A549 (cell line): ENCODE measurements around the gene F8. TPM values are rescaled to one million over a fixed set of nuclear protein-coding genes. Genes with fewer than 3 reads are reported as not detected.

Experiments
- ATAC-seq, 2 experiments: fragments of 200-7000 bp in 1 of 2; fragments of >200 bp in 1 of 2; cut with Nextera tagmentation in 1 of 2; cut with Tn5 transposase in 1 of 2; 3 replicates each; pipeline versions ENCODE4 v1.8.0 to v1.9.1; 2018 to 2020; ENCODE audit warnings: mild to moderate bottlenecking in 1 of 2, moderate library complexity in 1 of 2
- CTCF ChIA-PET: fragments of 300-600 bp; sonication (Branson Sonifier 250); formaldehyde crosslinking; extraction: SDS; loops from one replicate; lab custom pipeline; 2021; ENCODE audit warnings: antibody characterized with exemption, inconsistent platforms; lab: Yijun Ruan, JAX
- POLR2A ChIA-PET: fragments of 350-600 bp; formaldehyde crosslinking; extraction: SDS; loops from one replicate; lab custom pipeline; 2021; ENCODE audit warnings: antibody characterized with exemption, inconsistent platforms; lab: Yijun Ruan, JAX
- DNase-seq, 2 experiments: peaks; one replicate each; pipeline versions ENCODE4 v3.0.0 to v3.0.0-alpha.2; 2011 to 2016; ENCODE audit warnings: low read depth in 1 of 2, low spot score in 1 of 2
- FAIRE-seq: peaks from 2 replicates; lab custom pipeline; 2011; peaks lifted over from hg19 to GRCh38; lab: Jason Lieb, UNC
- H3K27ac ChIP-seq, 2 experiments: fragments of >200 bp; sonication (Bioruptor Twin); formaldehyde crosslinking; 3 replicates each; pipeline ENCODE4 v1.5.1; 2016 to 2017
- H3K4me1 ChIP-seq: fragments of >200 bp; sonication (Bioruptor Twin); formaldehyde crosslinking; 3 replicates; pipeline ENCODE4 v1.6.1; 2016
- H3K4me2 ChIP-seq: fragments of >200 bp; sonication (Bioruptor Twin); formaldehyde crosslinking; 3 replicates; pipeline ENCODE4 v1.6.1; 2016
- H3K4me3 ChIP-seq: fragments of >200 bp; sonication (Bioruptor Twin); formaldehyde crosslinking; 3 replicates; pipeline ENCODE4 v1.5.1; 2016
- H3K9me3 ChIP-seq: fragments of >200 bp; sonication (Bioruptor Twin); formaldehyde crosslinking; 3 replicates; pipeline ENCODE4 v1.6.1; 2016
- BHLHE40 ChIP-seq: IDR thresholded peaks from 2 replicates; pipeline ENCODE4 v1.6.1; 2012; ENCODE audit warnings: low read depth, low read length, inconsistent platforms
- CBX8 ChIP-seq: fragments of 200-600 bp; sonication (generic); IDR thresholded peaks from 2 replicates; pipeline ENCODE4 v1.6.1; 2016
- CEBPB ChIP-seq, 2 experiments: fragments of >200 bp in 1 of 2; sonication (Bioruptor Twin) in 1 of 2; formaldehyde crosslinking in 1 of 2; IDR thresholded peaks; 2 replicates each; pipeline ENCODE4 v1.6.1; 2012 to 2016
- CHD2 ChIP-seq: fragments of 150-350 bp; IDR thresholded peaks from 2 replicates; pipeline ENCODE4 v1.6.1; 2014; ENCODE audit warnings: low read length; ENCODE audit not compliant: partially characterized antibody
- FOSB ChIP-seq: fragments of 250-450 bp; sonication (Bioruptor Pico); IDR thresholded peaks from 2 replicates; pipeline ENCODE4 v1.5.0; 2020; ENCODE audit warnings: mild to moderate bottlenecking, moderate library complexity
- GATA3 ChIP-seq: IDR thresholded peaks from 2 replicates; pipeline ENCODE4 v1.6.1; 2012; ENCODE audit warnings: borderline replicate concordance
- HDAC2 ChIP-seq: fragments of 200-600 bp; sonication (generic); IDR thresholded peaks from 2 replicates; pipeline ENCODE4 v1.6.1; 2016
- HEYL ChIP-seq: fragments of 250-450 bp; sonication (Bioruptor Pico); IDR thresholded peaks from 2 replicates; pipeline ENCODE4 v1.8.0; 2021; ENCODE audit warnings: mild to moderate bottlenecking, moderate library complexity
- HOXA7 ChIP-seq: fragments of 250-450 bp; sonication (Bioruptor Pico); IDR thresholded peaks from 2 replicates; pipeline ENCODE4 v1.5.0; 2020; ENCODE audit warnings: mild to moderate bottlenecking, moderate library complexity
- KDM1A ChIP-seq: fragments of 200-600 bp; sonication (generic); IDR thresholded peaks from 2 replicates; pipeline ENCODE4 v1.6.1; 2016; ENCODE audit warnings: low read depth, mild to moderate bottlenecking
- MAX ChIP-seq: IDR thresholded peaks from 2 replicates; pipeline ENCODE4 v1.6.1; 2012
- MAZ ChIP-seq: fragments of 150-350 bp; IDR thresholded peaks from 2 replicates; pipeline ENCODE4 v1.6.1; 2014; ENCODE audit warnings: antibody characterized with exemption, low read depth, low read length, borderline replicate concordance
- NR3C1 ChIP-seq: fragments of >200 bp; sonication (Bioruptor Twin); formaldehyde crosslinking; IDR thresholded peaks from 3 replicates; pipeline ENCODE4 v1.6.1; 2017
- POLR2A ChIP-seq: IDR thresholded peaks from 2 replicates; pipeline ENCODE4 v1.6.1; 2012; ENCODE audit warnings: mild to moderate bottlenecking, low read length
- RARB ChIP-seq: fragments of 250-450 bp; sonication (Bioruptor Pico); IDR thresholded peaks from 2 replicates; pipeline ENCODE4 v1.8.0; 2021; ENCODE audit warnings: mild to moderate bottlenecking, moderate library complexity
- RFX5 ChIP-seq: fragments of 450-650 bp; IDR thresholded peaks from 2 replicates; pipeline ENCODE4 v1.7.1; 2014; ENCODE audit warnings: antibody characterized with exemption, mild to moderate bottlenecking, moderate library complexity
- SMC3 ChIP-seq: fragments of >200 bp; sonication (Bioruptor Twin); formaldehyde crosslinking; IDR thresholded peaks from 3 replicates; pipeline ENCODE4 v1.6.1; 2018; ENCODE audit warnings: inconsistent platforms
- ZC3H11A ChIP-seq: fragments of 450-650 bp; IDR thresholded peaks from 2 replicates; pipeline ENCODE4 v1.6.1; 2014; ENCODE audit warnings: antibody characterized with exemption, mild to moderate bottlenecking
- WGBS: methylation state at CpG from one replicate; pipeline ENCODE4 v1.1.6; 2017; ENCODE audit errors: missing lambda C conversion rate; 5-methylcytosine and 5-hydroxymethylcytosine counted together
- polyA plus RNA-seq, 4 experiments: library from polyadenylated mRNA; depleted of rRNA in 3 of 4; stranded (reverse); fragments of >200 nt; fragmentation: RNase III in 1 of 4; extraction: RNeasy Plus Mini Kit Qiagen cat#74134 plus additional on column Dnase treatment in 1 of 4; gene quantifications; 2 replicates in 3 of 4; 3 replicates in 1 of 4; pipeline ENCODE4 v1.2.3, GENCODE V29; 2011 to 2017
- TF ChIP-seq, protein P1 (sequence below): fragments of 450-650 bp; IDR thresholded peaks from 2 replicates; pipeline ENCODE4 v1.6.1; 2014; ENCODE audit warnings: antibody characterized with exemption
- TF ChIP-seq, protein P2 (sequence below): IDR thresholded peaks from 2 replicates; pipeline ENCODE4 v1.6.1; 2012; ENCODE audit warnings: low read depth, borderline replicate concordance
- TF ChIP-seq, protein P3 (sequence below): IDR thresholded peaks from 2 replicates; pipeline ENCODE4 v1.6.1; 2012

Gene F8
- polyA plus RNA-seq, 2 of the 4 experiments (the other 2 are of a cell fraction) = 4.3 to 6.9 TPM

- Histone ChIP-seq H3K4me1 (peaks cover 17% of the 10 kb centered on the region), H3K27ac (peak within 1 kb of the TSS; percentile 66 to 85), H3K9me3 (0 out of 3 replicates have a peak, but pooled peaks cover 6% of the 10 kb centered on the region), H3K4me3 (peak within 1 kb of the TSS; percentile 59), H3K4me2 (peak within 1 kb of the TSS; percentile 88)
- DNase-seq (peak; percentile 68 to 73), FAIRE-seq (no peak), ATAC-seq (peak; percentile 97 to 99)
- POLR2A ChIA-PET = interaction anchor here (0.7 to 1.4 kb wide), 2 partner anchors 42 to 393 kb away, joined by 3 to 8 read pairs; partner anchors contain the start of gene DKC1
- CTCF ChIA-PET = interaction anchor here (0.7 to 1.5 kb wide), 2 partner anchors 19 to 55 kb away, joined by 3 to 5 read pairs; partner anchors contain the start of gene GAB3
- WGBS = 28% methylated on average over 3 of the region's 65 CpGs
- TF ChIP-seq MAX (peak; percentile 49), NR3C1 (no peak)
- TF ChIP-seq, protein P1, sequence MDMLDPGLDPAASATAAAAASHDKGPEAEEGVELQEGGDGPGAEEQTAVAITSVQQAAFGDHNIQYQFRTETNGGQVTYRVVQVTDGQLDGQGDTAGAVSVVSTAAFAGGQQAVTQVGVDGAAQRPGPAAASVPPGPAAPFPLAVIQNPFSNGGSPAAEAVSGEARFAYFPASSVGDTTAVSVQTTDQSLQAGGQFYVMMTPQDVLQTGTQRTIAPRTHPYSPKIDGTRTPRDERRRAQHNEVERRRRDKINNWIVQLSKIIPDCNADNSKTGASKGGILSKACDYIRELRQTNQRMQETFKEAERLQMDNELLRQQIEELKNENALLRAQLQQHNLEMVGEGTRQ = no peak
- TF ChIP-seq, protein P2, sequence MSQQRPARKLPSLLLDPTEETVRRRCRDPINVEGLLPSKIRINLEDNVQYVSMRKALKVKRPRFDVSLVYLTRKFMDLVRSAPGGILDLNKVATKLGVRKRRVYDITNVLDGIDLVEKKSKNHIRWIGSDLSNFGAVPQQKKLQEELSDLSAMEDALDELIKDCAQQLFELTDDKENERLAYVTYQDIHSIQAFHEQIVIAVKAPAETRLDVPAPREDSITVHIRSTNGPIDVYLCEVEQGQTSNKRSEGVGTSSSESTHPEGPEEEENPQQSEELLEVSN = peak; percentile 75; the same call in 1 of the 2 replicates
- TF ChIP-seq, all 56 proteins: peak for 2
Measured at GRCh38 chrX:154804957-154805695, 217.4 kb downstream of the F8 start, which contains the start of gene MPP1. Gene MPP1, minus strand, starts transcription at chrX:154805485. Its CDS starts 112 bp downstream, at chrX:154805373.

DNA sequence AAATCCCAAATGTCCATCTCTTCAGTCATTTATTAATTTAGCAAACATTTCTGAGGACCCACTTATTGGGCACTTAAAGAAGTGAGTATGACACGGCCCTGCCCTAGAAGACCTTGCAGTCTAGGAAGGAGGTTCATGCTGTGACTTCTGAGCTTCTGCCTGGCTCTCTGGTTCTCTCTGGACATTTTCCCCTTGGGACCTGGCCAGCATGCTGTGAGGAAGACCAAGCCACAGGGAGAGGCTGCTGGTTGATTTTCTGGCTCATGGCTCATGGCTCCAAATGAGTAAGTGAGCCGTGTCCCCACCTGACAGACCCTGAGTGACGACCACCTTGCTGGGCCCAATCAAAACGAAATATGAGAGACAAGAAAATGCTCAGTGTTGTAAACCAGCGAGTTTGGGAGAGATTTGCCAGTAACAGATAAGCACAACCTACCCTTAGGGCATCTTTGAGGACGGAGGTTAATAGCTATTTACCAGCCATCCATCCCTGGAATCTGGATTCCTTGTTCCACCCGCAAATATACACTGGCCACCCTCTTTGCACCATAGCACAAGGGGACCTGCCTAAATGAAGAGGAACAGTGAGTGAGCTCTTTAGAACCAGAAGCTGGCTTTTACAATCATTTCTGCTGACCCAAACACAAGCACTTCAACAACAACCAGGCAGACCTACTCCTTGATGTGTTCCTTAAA is 218.1 kb downstream of the F8 start:
- ATAC-seq = no peak
- no peak for DNase-seq
- FAIRE-seq = no peak
- WGBS = 67% methylated on average over 7 of the region's 7 CpGs
- Histone ChIP-seq H3K4me2 (peak overlapping the region; percentile 88), H3K4me1 (peaks cover 24% of the 10 kb centered on the region), H3K4me3 (peak overlapping the region; percentile 59), H3K27ac (peak overlapping the region in 1 of 2 experiments; percentile 85; a peak in 4 of 6 replicates), H3K9me3 (0 out of 3 replicates have a peak, but pooled peaks cover 6% of the 10 kb centered on the region)
- no peak for TF ChIP-seq GATA3
- TF ChIP-seq SMC3 = no peak
- no peak for TF ChIP-seq BHLHE40
- TF ChIP-seq HOXA7 (CRISPR knock-in tag) = no peak
- TF ChIP-seq, protein P2 = no peak
- no peak for TF ChIP-seq FOSB (CRISPR knock-in tag)
- no peak for TF ChIP-seq CHD2
- TF ChIP-seq, protein P3, sequence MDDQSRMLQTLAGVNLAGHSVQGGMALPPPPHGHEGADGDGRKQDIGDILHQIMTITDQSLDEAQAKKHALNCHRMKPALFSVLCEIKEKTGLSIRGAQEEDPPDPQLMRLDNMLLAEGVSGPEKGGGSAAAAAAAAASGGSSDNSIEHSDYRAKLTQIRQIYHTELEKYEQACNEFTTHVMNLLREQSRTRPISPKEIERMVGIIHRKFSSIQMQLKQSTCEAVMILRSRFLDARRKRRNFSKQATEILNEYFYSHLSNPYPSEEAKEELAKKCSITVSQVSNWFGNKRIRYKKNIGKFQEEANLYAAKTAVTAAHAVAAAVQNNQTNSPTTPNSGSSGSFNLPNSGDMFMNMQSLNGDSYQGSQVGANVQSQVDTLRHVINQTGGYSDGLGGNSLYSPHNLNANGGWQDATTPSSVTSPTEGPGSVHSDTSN = no peak
- TF ChIP-seq CEBPB (IDR thresholded peaks at IDR 0.05) = no peak
- TF ChIP-seq NR3C1 = no peak
- TF ChIP-seq CBX8 = no peak
- no peak for TF ChIP-seq RARB (CRISPR knock-in tag)
- no peak for TF ChIP-seq ZC3H11A
- TF ChIP-seq HDAC2 = no peak
- TF ChIP-seq MAX = no peak
- no peak for TF ChIP-seq MAZ
- TF ChIP-seq RFX5 = no peak
- TF ChIP-seq KDM1A = no peak
- TF ChIP-seq HEYL (CRISPR knock-in tag) = no peak
- TF ChIP-seq POLR2A = no peak
- CTCF ChIA-PET = interaction anchor here (0.7 kb wide), 1 partner anchor 19 kb away, joined by 5 read pairs; no protein-coding TSS in a partner anchor
- POLR2A ChIA-PET = interaction anchor here (0.7 to 1.4 kb wide), 2 partner anchors 42 to 392 kb away, joined by 3 to 8 read pairs; partner anchors contain the start of gene DKC1
